Measurements from ENCODE around the gene TRAF4. TPM values are rescaled to one million over a fixed set of nuclear protein-coding genes. Genes with fewer than 3 reads are reported as not detected.

Gene TRAF4
- total RNA-seq, 2 experiments from 2014 or later = 60.1 to 107 TPM

- Mint-ChIP-seq H3K4me3 (no peak overlapping the region), H3K36me3 (peaks cover 5% of the 10 kb centered on the region), H3K27ac (no peak overlapping the region), H3K9me3 (ENCODE audit: low read depth) (no peaks in the 10 kb centered on the region), H3K27me3 (no peaks in the 10 kb centered on the region), H3K4me1 (peaks cover 37% of the 10 kb centered on the region)
- DNase-seq = no peak
- no peak for ATAC-seq
- CTCF ChIA-PET = interaction anchor here (0.6 to 16.9 kb wide), 27 partner anchors 8 to 367 kb away, joined by 3 to 591 read pairs (median 7); partner anchors contain the start of genes DHRS13, FAM222B, FLOT2 and NEK8
Measured at GRCh38 chr17:28749516-28750177, 5.8 kb downstream of the TRAF4 start.

- Mint-ChIP-seq H3K4me3 (no peak overlapping the region), H3K9me3 (ENCODE audit: low read depth) (no peaks in the 10 kb centered on the region), H3K27ac (no peak overlapping the region), H3K36me3 (peaks cover 5% of the 10 kb centered on the region), H3K27me3 (no peaks in the 10 kb centered on the region), H3K4me1 (peaks cover 34% of the 10 kb centered on the region)
- CTCF ChIA-PET = interaction anchor here (0.6 to 16.9 kb wide), 31 partner anchors 7 to 803 kb away, joined by 3 to 591 read pairs (median 5); partner anchors contain the start of genes DHRS13, FAM222B, FLOT2 and NEK8
- peak; percentile 88 for ATAC-seq
- peak; percentile 93 for DNase-seq
Measured at GRCh38 chr17:28750178-28751047, 6.6 kb downstream of the TRAF4 start.

- Mint-ChIP-seq H3K27ac (no peak overlapping the region), H3K27me3 (no peaks in the 10 kb centered on the region), H3K9me3 (ENCODE audit: low read depth) (no peaks in the 10 kb centered on the region), H3K4me3 (no peak overlapping the region), H3K36me3 (peaks cover 5% of the 10 kb centered on the region), H3K4me1 (peaks cover 21% of the 10 kb centered on the region)
- CTCF ChIA-PET = interaction anchor here (0.6 to 16.9 kb wide), 10 partner anchors 10 to 802 kb away, joined by 3 to 591 read pairs (median 3); partner anchors contain the start of genes NEK8, RPL23A and TLCD1
- no peak for DNase-seq
- no peak for ATAC-seq
Measured at GRCh38 chr17:28751600-28752366, 8.0 kb downstream of the TRAF4 start.

- H3K4me3 Mint-ChIP-seq = no peak overlapping the region
- CTCF ChIA-PET = interaction anchor here (1.2 to 1.3 kb wide), 2 partner anchors 9 to 28 kb away, joined by 4 to 9 read pairs; no protein-coding TSS in a partner anchor
- H3K36me3 Mint-ChIP-seq = peaks cover 12% of the 10 kb centered on the region
- H3K4me1 Mint-ChIP-seq = peaks cover 2% of the 10 kb centered on the region
- no peak for DNase-seq
- H3K27ac Mint-ChIP-seq = no peak overlapping the region
- no peaks in the 10 kb centered on the region for H3K9me3 Mint-ChIP-seq (ENCODE audit: low read depth)
- no peaks in the 10 kb centered on the region for H3K27me3 Mint-ChIP-seq
- no peak for ATAC-seq
Measured at GRCh38 chr17:28755486-28755885, 11.7 kb downstream of the TRAF4 start.

- Mint-ChIP-seq H3K27me3 (no peaks in the 10 kb centered on the region), H3K4me1 (peaks cover 4% of the 10 kb centered on the region), H3K9me3 (ENCODE audit: low read depth) (no peaks in the 10 kb centered on the region), H3K4me3 (no peak overlapping the region), H3K27ac (no peak overlapping the region), H3K36me3 (peaks cover 14% of the 10 kb centered on the region)
- CTCF ChIA-PET = interaction anchor here (1.0 to 1.3 kb wide), 3 partner anchors 8 to 197 kb away, joined by 3 to 9 read pairs (median 4); no protein-coding TSS in a partner anchor
- DNase-seq (no peak), ATAC-seq (no peak)
Measured at GRCh38 chr17:28756049-28756804, 12.4 kb downstream of the TRAF4 start.

GRCh38 chr17:28758411-28759121, 14.8 kb downstream of the TRAF4 start:
- peaks cover 15% of the 10 kb centered on the region for H3K36me3 Mint-ChIP-seq
- no peaks in the 10 kb centered on the region for H3K27me3 Mint-ChIP-seq
- CTCF ChIA-PET = interaction anchor here (1.6 to 1.9 kb wide), 2 partner anchors 10 to 31 kb away, joined by 5 to 10 read pairs; no protein-coding TSS in a partner anchor
- DNase-seq (no peak), ATAC-seq (no peak)
- H3K4me1 Mint-ChIP-seq = peaks cover 23% of the 10 kb centered on the region
- H3K4me3 Mint-ChIP-seq = no peak overlapping the region
- H3K27ac Mint-ChIP-seq = no peak overlapping the region
- no peaks in the 10 kb centered on the region for H3K9me3 Mint-ChIP-seq (ENCODE audit: low read depth)

- ATAC-seq = no peak
- no peaks in the 10 kb centered on the region for H3K27me3 Mint-ChIP-seq
Measured at GRCh38 chr17:28759256-28759865, 15.6 kb downstream of the TRAF4 start.

GRCh38 chr17:28760601-28761562, 17.1 kb downstream of the TRAF4 start:
- CTCF ChIA-PET = interaction anchor here (1.2 to 7.2 kb wide), 8 partner anchors 9 to 193 kb away, joined by 3 to 98 read pairs (median 4); partner anchors contain the start of genes DHRS13, FAM222B, FLOT2 and NEK8
- ATAC-seq = no peak
- Mint-ChIP-seq H3K9me3 (ENCODE audit: low read depth) (no peaks in the 10 kb centered on the region), H3K4me1 (peaks cover 37% of the 10 kb centered on the region), H3K27ac (no peak overlapping the region), H3K4me3 (no peak overlapping the region), H3K36me3 (peaks cover 19% of the 10 kb centered on the region), H3K27me3 (no peaks in the 10 kb centered on the region)
- DNase-seq = no peak

More at GRCh38 chr17:28759256-28759865, 15.6 kb downstream of the TRAF4 start:
- no peak overlapping the region for H3K4me3 Mint-ChIP-seq
- H3K27ac Mint-ChIP-seq = no peak overlapping the region
- CTCF ChIA-PET = interaction anchor here (7.2 kb wide), 1 partner anchor 8 kb away, joined by 98 read pairs; no protein-coding TSS in a partner anchor
- H3K4me1 Mint-ChIP-seq = peaks cover 27% of the 10 kb centered on the region
- no peak for DNase-seq
- peaks cover 17% of the 10 kb centered on the region for H3K36me3 Mint-ChIP-seq
- no peaks in the 10 kb centered on the region for H3K9me3 Mint-ChIP-seq (ENCODE audit: low read depth)

- no peaks in the 10 kb centered on the region for H3K9me3 Mint-ChIP-seq (ENCODE audit: low read depth)
- DNase-seq (peak; percentile 54), ATAC-seq (peak; percentile 68)
- H3K27me3 Mint-ChIP-seq = no peaks in the 10 kb centered on the region
- H3K27ac Mint-ChIP-seq = peak overlapping the region; percentile 50
- H3K4me1 Mint-ChIP-seq = peaks cover 42% of the 10 kb centered on the region
- H3K4me3 Mint-ChIP-seq = no peak overlapping the region
- H3K36me3 Mint-ChIP-seq = peaks cover 19% of the 10 kb centered on the region
- CTCF ChIA-PET = interaction anchor here (0.6 to 7.2 kb wide), 64 partner anchors 11 to 539 kb away, joined by 3 to 98 read pairs (median 6); partner anchors contain the start of genes BLTP2, DHRS13, FAM222B and FLOT2
Measured at GRCh38 chr17:28763137-28763799, 19.5 kb downstream of the TRAF4 start.

- CTCF ChIA-PET = interaction anchor here (0.6 to 7.2 kb wide), 66 partner anchors 11 to 538 kb away, joined by 3 to 98 read pairs (median 6); partner anchors contain the start of genes BLTP2, DHRS13, FAM222B and FLOT2
- DNase-seq (peak; percentile 86), ATAC-seq (peak; percentile 70)
- Mint-ChIP-seq H3K36me3 (peaks cover 13% of the 10 kb centered on the region), H3K4me3 (no peak overlapping the region), H3K4me1 (peaks cover 42% of the 10 kb centered on the region), H3K27me3 (no peaks in the 10 kb centered on the region), H3K27ac (peak overlapping the region; percentile 50), H3K9me3 (ENCODE audit: low read depth) (no peaks in the 10 kb centered on the region)
Measured at GRCh38 chr17:28763804-28764266, 20.0 kb downstream of the TRAF4 start.

Data from activated CD8-positive, alpha-beta memory T cell treated with anti-CD3 and anti-CD28 coated beads, Interleukin-2, amount 10 ng/mL, durations not matched to agents 7 days and 5 days (primary cell).